ENCODE data around the gene TSPAN9.

- TF ChIP-seq POLR2AphosphoS5 (IDR thresholded peaks at IDR 0.05) (no peak), POLR2A (IDR thresholded peaks at IDR 0.05) (no peak), EP300 (IDR thresholded peaks at IDR 0.05) (no peak)
- TF ChIP-seq, protein P1, sequence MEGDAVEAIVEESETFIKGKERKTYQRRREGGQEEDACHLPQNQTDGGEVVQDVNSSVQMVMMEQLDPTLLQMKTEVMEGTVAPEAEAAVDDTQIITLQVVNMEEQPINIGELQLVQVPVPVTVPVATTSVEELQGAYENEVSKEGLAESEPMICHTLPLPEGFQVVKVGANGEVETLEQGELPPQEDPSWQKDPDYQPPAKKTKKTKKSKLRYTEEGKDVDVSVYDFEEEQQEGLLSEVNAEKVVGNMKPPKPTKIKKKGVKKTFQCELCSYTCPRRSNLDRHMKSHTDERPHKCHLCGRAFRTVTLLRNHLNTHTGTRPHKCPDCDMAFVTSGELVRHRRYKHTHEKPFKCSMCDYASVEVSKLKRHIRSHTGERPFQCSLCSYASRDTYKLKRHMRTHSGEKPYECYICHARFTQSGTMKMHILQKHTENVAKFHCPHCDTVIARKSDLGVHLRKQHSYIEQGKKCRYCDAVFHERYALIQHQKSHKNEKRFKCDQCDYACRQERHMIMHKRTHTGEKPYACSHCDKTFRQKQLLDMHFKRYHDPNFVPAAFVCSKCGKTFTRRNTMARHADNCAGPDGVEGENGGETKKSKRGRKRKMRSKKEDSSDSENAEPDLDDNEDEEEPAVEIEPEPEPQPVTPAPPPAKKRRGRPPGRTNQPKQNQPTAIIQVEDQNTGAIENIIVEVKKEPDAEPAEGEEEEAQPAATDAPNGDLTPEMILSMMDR (IDR thresholded peaks at IDR 0.05), result no peak
Observed at GRCh38 chr12:3266638-3267037, 189.5 kb downstream of the TSPAN9 start.
